ENCODE results near the gene SIK3.

Gene SIK3

DNA sequence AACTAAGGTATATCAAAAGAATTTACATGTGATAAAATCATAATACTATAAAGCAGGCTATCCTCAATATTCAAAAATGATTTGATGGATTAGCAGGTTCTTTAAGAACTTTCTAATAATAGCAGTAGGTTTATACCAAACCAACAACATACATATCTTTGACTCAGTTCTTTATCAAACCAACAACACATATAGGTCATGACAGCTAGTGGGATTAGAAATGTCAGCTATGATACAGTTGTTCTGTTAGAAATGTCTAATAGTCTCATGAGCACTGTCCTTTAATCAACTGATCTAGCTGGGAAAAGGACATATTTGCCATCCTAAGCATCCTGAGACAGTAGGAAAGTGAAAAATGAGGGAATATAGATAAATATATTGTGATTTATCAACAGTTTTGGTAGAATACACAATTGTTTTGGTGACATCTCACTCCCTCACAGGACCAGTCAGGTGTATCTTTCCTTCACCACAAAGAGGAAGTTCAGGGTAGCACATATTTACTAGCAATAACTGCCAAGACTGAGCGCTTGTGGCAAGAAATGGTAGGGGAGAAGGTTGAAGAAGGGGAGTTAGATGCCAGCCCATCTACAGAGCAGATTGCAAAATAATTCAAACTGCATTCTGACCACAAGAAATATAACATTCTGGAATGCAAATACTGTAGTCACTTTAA, 170.0 kb downstream of the SIK3 start:
- no peaks in the 10 kb centered on the region for H3K27me3 ChIP-seq (ENCODE audit: control insufficient read depth, insufficient read depth, low read length)
- peaks cover 18% of the 10 kb centered on the region for H3K4me1 ChIP-seq (ENCODE audit: control insufficient read depth, insufficient read depth, low read length)
- no peak overlapping the region for H3K27ac ChIP-seq (ENCODE audit: low read depth, low read length)
- H3K36me3 ChIP-seq (ENCODE audit: control insufficient read depth, insufficient read depth, low read length), result peaks cover 13% of the 10 kb centered on the region
- H3K4me3 ChIP-seq (ENCODE audit: low read depth, low read length), result no peak overlapping the region
- H3K9ac ChIP-seq (ENCODE audit: low read depth, low read length), result no peak overlapping the region
- no peaks in the 10 kb centered on the region for H3K9me3 ChIP-seq (ENCODE audit: control insufficient read depth, insufficient read depth, low read length)

DNA sequence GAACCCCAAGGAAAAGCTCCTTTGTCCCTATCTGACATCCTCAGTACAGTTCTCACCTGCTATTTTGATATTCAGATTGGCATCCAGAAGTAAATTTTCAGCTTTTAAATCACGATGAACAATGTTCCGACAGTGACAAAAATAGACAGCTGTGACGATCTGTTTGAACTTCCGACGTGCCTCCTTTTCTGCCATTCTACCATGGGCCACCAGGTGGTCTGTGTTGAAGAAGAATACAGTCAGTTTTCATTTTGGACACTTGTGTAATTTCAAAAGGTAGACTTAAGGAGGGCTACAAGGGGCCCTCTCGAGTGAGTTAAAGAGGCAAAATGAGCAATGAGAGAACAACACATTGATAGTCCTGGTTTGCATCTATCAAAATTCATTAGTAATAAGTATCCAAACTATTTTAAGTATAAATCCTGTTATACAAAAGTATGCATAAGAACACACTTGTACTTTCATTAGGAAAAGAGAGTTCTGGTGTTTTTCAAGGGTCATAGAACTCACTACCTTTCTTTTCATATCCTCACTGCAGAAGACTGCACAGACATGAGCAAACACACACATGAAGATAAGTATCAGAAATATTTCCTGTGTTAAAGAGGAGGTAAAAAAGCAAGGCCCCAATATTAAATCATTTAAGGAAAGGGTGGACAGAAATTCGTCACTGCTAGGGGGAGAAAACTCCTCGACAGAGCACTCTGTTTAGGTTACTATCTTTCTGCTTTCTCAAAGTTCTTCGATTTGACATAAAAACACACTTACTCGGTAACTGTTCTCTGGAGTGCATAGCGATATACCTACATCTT, 170.9 kb downstream of the SIK3 start:
- Histone ChIP-seq H3K27ac (ENCODE audit: low read depth, low read length) (no peak overlapping the region), H3K4me1 (ENCODE audit: control insufficient read depth, insufficient read depth, low read length) (peaks cover 18% of the 10 kb centered on the region), H3K27me3 (ENCODE audit: control insufficient read depth, insufficient read depth, low read length) (no peaks in the 10 kb centered on the region), H3K4me3 (ENCODE audit: low read depth, low read length) (no peak overlapping the region), H3K36me3 (ENCODE audit: control insufficient read depth, insufficient read depth, low read length) (peaks cover 13% of the 10 kb centered on the region), H3K9ac (ENCODE audit: low read depth, low read length) (no peak overlapping the region), H3K9me3 (ENCODE audit: control insufficient read depth, insufficient read depth, low read length) (no peaks in the 10 kb centered on the region)

DNA sequence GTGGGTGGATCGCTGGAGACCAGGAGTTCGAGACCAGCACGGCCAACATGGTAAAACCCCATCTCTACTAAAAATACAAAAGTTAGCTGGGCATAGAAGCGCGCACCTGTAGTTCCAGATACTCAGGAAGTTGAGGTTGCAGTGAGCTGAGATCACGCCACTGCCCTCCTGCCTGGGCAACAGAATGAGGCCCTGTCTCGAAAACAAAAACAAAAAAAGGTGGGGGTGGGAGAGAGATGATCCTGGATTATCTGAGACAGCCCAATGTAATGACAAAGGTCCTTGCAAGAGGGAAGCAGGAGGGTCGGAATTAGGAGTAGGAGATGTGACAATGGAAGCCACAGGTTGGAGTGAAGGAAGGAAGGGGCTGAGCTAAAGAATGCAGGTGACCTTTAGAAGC, 173.2 kb downstream of the SIK3 start:
- no peaks in the 10 kb centered on the region for H3K9me3 ChIP-seq (ENCODE audit: control insufficient read depth, insufficient read depth, low read length)
- H3K27me3 ChIP-seq (ENCODE audit: control insufficient read depth, insufficient read depth, low read length), result no peaks in the 10 kb centered on the region
- peaks cover 2% of the 10 kb centered on the region; the same call in 1 of the 2 replicates for H3K4me1 ChIP-seq (ENCODE audit: control insufficient read depth, insufficient read depth, low read length)
- H3K36me3 ChIP-seq (ENCODE audit: control insufficient read depth, insufficient read depth, low read length), result peaks cover 13% of the 10 kb centered on the region
- H3K9ac ChIP-seq (ENCODE audit: low read depth, low read length), result no peak overlapping the region
- no peak overlapping the region for H3K4me3 ChIP-seq (ENCODE audit: low read depth, low read length)
- H3K27ac ChIP-seq (ENCODE audit: low read depth, low read length), result no peak overlapping the region

DNA sequence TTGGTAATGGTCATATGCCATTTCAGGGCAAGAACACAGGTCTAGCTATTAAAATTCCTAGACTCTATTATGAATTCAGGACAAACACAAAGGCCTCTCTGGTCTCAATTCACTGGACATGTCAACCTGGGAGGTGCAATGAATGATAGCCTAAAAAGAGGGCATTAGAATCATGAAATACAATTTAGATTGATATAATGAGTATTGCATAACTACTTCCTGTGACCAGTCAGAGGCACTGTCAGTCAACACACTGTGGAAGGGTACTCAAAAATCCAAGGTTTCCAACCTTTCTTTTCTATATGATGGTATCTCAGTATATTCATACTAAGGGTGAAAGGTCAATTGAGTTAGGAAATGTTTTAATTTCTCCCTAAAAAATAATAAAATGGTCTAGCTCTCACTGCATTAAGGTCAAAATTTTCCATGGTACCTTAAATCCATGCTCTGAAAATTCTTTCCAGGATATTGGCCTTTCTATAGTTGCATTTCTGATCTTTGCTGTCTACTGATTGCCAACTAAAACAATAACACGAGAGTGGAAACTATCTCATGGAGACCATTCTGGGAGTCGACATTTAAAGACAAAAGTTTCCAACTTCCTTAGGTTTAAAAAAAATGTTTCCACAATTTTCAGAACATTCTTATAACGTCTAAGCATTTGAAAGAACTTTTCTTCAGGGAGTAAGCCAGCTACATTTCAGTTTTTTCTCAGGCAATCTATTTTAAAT, 179.1 kb downstream of the SIK3 start:
- H3K4me1 ChIP-seq (ENCODE audit: control insufficient read depth, insufficient read depth, low read length), result no peaks in the 10 kb centered on the region
- H3K36me3 ChIP-seq (ENCODE audit: control insufficient read depth, insufficient read depth, low read length), result no peaks in the 10 kb centered on the region
- H3K9ac ChIP-seq (ENCODE audit: low read depth, low read length), result no peak overlapping the region
- no peak overlapping the region for H3K4me3 ChIP-seq (ENCODE audit: low read depth, low read length)
- H3K27me3 ChIP-seq (ENCODE audit: control insufficient read depth, insufficient read depth, low read length), result no peaks in the 10 kb centered on the region
- no peaks in the 10 kb centered on the region for H3K9me3 ChIP-seq (ENCODE audit: control insufficient read depth, insufficient read depth, low read length)
- H3K27ac ChIP-seq (ENCODE audit: low read depth, low read length), result no peak overlapping the region

DNA sequence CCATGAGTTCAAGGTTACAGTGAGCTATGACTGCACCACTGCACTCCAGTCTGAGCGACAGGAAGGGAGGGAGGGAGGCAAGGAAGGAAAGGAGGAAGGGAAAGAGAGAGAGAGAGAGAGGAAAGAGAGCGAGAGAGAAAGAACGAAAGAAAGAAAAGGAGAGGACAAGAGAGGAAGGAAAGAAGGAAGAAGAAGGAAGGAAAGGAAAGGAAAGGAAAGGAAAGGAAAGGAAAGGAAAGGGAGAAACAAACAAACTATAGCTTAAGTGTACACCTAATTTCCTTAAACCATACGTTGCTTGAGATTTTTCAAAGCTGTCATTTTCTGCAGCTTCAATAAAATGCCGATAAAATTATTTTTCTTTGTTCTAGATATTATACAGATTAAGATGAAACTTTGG, 180.6 kb downstream of the SIK3 start:
- H3K36me3 ChIP-seq (ENCODE audit: control insufficient read depth, insufficient read depth, low read length), result no peaks in the 10 kb centered on the region
- no peak overlapping the region for H3K27ac ChIP-seq (ENCODE audit: low read depth, low read length)
- H3K27me3 ChIP-seq (ENCODE audit: control insufficient read depth, insufficient read depth, low read length), result no peaks in the 10 kb centered on the region
- H3K9ac ChIP-seq (ENCODE audit: low read depth, low read length), result no peak overlapping the region
- H3K4me3 ChIP-seq (ENCODE audit: low read depth, low read length), result no peak overlapping the region
- H3K9me3 ChIP-seq (ENCODE audit: control insufficient read depth, insufficient read depth, low read length), result no peaks in the 10 kb centered on the region
- no peaks in the 10 kb centered on the region for H3K4me1 ChIP-seq (ENCODE audit: control insufficient read depth, insufficient read depth, low read length)

DNA sequence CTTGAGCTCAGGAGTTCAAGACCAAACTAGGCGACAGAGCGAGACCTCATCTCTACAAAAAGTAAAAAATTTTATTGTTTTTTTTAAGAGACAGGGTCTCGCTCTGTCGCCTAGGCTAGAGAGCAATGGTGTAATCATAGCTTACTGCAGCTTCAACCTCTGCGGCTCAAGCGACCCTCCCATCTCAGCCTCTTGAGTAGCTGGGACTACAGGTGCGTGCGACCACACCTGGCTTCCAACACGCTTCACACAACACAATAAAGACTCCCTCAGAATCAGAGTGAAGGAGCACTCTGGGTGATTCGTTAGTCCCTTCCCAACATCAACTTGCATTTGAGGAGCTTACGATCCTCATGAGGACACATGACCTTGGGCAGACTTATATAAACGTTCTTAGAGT, 181.3 kb downstream of the SIK3 start:
- Histone ChIP-seq H3K9me3 (ENCODE audit: control insufficient read depth, insufficient read depth, low read length) (no peaks in the 10 kb centered on the region), H3K36me3 (ENCODE audit: control insufficient read depth, insufficient read depth, low read length) (no peaks in the 10 kb centered on the region), H3K9ac (ENCODE audit: low read depth, low read length) (no peak overlapping the region), H3K27me3 (ENCODE audit: control insufficient read depth, insufficient read depth, low read length) (no peaks in the 10 kb centered on the region), H3K4me3 (ENCODE audit: low read depth, low read length) (no peak overlapping the region), H3K27ac (ENCODE audit: low read depth, low read length) (no peak overlapping the region), H3K4me1 (ENCODE audit: control insufficient read depth, insufficient read depth, low read length) (no peaks in the 10 kb centered on the region)

DNA sequence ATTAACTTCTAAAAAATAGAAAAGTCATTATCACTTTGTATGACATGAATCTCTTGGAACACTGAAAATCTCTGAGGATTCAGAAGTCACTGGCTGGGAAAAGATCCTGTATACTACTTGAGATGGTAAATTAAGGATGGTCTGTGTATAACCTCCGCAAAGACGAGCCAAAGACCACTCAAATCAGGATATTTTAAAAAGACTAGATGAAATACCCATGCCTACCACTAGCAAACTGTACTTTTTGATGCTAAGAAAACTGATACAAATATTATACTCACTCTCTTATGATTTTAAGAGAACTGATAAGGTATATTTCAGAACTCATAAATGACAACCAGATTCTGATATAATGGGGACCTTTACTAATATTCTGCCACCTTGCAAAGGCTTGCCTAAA, 182.2 kb downstream of the SIK3 start:
- H3K27me3 ChIP-seq (ENCODE audit: control insufficient read depth, insufficient read depth, low read length), result no peaks in the 10 kb centered on the region
- no peaks in the 10 kb centered on the region for H3K9me3 ChIP-seq (ENCODE audit: control insufficient read depth, insufficient read depth, low read length)
- no peak overlapping the region for H3K4me3 ChIP-seq (ENCODE audit: low read depth, low read length)
- no peak overlapping the region for H3K9ac ChIP-seq (ENCODE audit: low read depth, low read length)
- H3K27ac ChIP-seq (ENCODE audit: low read depth, low read length), result no peak overlapping the region
- no peaks in the 10 kb centered on the region for H3K36me3 ChIP-seq (ENCODE audit: control insufficient read depth, insufficient read depth, low read length)
- H3K4me1 ChIP-seq (ENCODE audit: control insufficient read depth, insufficient read depth, low read length), result no peaks in the 10 kb centered on the region

DNA sequence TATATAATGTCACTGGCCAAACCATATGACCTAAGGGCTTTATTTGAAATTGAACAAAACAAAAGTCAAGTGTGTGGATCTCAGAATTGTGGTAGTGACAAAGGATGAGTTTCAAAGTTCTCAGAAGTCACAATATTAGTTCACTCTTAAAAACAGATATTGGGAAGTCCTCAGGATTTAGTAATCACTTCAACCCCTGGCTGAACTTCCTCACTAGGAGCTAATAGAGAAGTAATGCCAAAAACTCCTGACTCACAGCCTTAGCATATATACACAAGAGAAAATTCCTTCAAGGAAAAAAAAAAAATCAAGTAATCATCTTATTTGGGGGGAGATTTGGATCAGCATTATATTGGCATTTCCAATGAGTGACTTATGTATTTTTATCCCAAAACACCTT, 185.2 kb downstream of the SIK3 start:
- Histone ChIP-seq H3K4me3 (ENCODE audit: low read depth, low read length) (no peak overlapping the region), H3K27ac (ENCODE audit: low read depth, low read length) (no peak overlapping the region), H3K4me1 (ENCODE audit: control insufficient read depth, insufficient read depth, low read length) (no peaks in the 10 kb centered on the region), H3K9ac (ENCODE audit: low read depth, low read length) (no peak overlapping the region), H3K9me3 (ENCODE audit: control insufficient read depth, insufficient read depth, low read length) (no peaks in the 10 kb centered on the region), H3K27me3 (ENCODE audit: control insufficient read depth, insufficient read depth, low read length) (no peaks in the 10 kb centered on the region), H3K36me3 (ENCODE audit: control insufficient read depth, insufficient read depth, low read length) (no peaks in the 10 kb centered on the region)

DNA sequence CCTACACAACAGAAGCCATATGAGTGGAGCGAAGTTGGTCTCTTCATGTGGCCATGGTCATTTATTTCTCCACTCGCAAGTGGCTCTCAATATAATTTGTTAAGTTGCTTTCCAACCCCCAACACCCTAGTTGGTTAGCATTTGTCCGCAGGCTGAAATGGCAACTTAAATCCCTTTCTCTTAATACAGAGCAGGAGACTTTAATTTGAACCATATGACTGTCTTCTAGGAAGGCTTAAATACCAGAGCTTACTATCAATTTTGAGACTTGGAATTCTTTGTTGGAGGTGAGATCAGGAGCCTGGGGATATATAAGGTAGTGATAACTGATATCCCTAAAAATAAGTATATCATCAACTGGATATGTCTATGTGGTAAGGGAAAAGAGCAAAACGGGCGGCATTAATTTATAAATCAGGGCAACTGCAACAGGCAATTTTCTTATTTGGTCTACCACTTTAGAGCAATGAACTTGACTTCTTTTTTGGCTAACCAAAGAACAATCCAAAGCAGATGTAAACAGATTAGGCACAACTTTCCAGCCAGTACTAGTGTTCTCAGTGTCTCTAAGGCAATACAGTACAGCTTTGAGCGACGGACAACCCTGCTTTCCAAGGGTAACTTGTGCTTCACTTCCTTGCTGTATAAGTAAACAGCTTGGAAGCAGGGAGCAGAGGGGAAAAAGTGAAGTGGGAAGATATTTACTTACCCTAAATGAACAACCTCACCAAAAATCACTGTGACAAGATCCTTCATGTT, 186.1 kb downstream of the SIK3 start:
- H3K9ac ChIP-seq (ENCODE audit: low read depth, low read length), result no peak overlapping the region
- H3K27me3 ChIP-seq (ENCODE audit: control insufficient read depth, insufficient read depth, low read length), result no peaks in the 10 kb centered on the region
- H3K9me3 ChIP-seq (ENCODE audit: control insufficient read depth, insufficient read depth, low read length), result no peaks in the 10 kb centered on the region
- H3K27ac ChIP-seq (ENCODE audit: low read depth, low read length), result no peak overlapping the region
- no peaks in the 10 kb centered on the region for H3K36me3 ChIP-seq (ENCODE audit: control insufficient read depth, insufficient read depth, low read length)
- H3K4me1 ChIP-seq (ENCODE audit: control insufficient read depth, insufficient read depth, low read length), result no peaks in the 10 kb centered on the region
- no peak overlapping the region for H3K4me3 ChIP-seq (ENCODE audit: low read depth, low read length)

DNA sequence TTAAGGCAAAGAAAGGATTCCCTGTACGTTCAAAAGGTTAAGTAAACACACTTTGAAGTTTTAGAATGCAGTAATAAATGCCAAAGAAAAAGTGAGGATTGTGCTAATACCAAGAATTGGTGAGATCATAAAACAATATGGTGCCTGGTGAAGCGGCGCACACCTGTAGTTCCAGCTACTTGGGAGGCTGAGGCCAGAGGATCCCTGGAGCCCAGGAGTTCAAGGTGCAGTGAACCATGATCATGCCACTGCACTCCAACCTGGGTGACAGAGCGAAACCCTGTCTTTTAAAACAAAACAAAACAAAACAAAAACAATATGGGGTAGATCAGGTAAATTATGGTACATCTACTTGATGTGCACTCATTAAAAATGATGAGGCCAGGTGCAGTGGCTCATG, 187.4 kb downstream of the SIK3 start:
- Histone ChIP-seq H3K9ac (ENCODE audit: low read depth, low read length) (no peak overlapping the region), H3K9me3 (ENCODE audit: control insufficient read depth, insufficient read depth, low read length) (no peaks in the 10 kb centered on the region), H3K36me3 (ENCODE audit: control insufficient read depth, insufficient read depth, low read length) (no peaks in the 10 kb centered on the region), H3K27me3 (ENCODE audit: control insufficient read depth, insufficient read depth, low read length) (no peaks in the 10 kb centered on the region), H3K27ac (ENCODE audit: low read depth, low read length) (no peak overlapping the region), H3K4me3 (ENCODE audit: low read depth, low read length) (no peak overlapping the region), H3K4me1 (ENCODE audit: control insufficient read depth, insufficient read depth, low read length) (no peaks in the 10 kb centered on the region)
